ENCODE data around the gene OVCH1.

Gene OVCH1, protein sequence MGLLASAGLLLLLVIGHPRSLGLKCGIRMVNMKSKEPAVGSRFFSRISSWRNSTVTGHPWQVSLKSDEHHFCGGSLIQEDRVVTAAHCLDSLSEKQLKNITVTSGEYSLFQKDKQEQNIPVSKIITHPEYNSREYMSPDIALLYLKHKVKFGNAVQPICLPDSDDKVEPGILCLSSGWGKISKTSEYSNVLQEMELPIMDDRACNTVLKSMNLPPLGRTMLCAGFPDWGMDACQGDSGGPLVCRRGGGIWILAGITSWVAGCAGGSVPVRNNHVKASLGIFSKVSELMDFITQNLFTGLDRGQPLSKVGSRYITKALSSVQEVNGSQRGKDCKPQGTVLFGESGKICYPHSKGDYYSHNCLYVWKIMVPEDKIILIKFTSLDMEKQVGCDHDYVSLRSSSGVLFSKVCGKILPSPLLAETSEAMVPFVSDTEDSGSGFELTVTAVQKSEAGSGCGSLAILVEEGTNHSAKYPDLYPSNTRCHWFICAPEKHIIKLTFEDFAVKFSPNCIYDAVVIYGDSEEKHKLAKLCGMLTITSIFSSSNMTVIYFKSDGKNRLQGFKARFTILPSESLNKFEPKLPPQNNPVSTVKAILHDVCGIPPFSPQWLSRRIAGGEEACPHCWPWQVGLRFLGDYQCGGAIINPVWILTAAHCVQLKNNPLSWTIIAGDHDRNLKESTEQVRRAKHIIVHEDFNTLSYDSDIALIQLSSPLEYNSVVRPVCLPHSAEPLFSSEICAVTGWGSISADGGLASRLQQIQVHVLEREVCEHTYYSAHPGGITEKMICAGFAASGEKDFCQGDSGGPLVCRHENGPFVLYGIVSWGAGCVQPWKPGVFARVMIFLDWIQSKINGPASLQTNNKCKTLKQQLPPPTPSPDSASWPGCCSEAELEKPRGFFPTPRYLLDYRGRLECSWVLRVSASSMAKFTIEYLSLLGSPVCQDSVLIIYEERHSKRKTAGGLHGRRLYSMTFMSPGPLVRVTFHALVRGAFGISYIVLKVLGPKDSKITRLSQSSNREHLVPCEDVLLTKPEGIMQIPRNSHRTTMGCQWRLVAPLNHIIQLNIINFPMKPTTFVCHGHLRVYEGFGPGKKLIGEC

DNA sequence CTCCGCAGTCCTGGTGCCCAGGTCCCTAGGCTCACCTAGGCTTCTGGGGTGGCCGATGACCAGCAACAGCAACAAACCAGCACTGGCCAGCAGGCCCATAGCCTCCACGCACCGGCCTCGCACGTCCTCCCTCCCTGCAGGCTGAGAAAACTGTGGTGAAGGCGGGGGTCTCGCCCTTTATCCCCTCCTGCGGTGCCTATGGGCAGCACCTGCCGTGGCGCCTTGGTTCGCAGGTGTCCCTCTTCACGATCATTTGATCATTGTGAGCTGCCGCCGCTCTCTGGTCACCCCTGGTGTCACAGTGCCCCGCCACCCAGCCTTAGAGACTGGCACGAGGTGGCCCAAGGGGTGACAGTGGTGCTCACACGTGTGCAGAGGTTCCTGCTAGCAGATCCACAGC is at the start of gene OVCH1:
OVCH1 (minus strand) TSS at position 99 of the 400 bp plus-strand sequence; CDS start at position 99, 0 bp downstream.
- no peak for DNase-seq (ENCODE audit: low read depth)

DNA sequence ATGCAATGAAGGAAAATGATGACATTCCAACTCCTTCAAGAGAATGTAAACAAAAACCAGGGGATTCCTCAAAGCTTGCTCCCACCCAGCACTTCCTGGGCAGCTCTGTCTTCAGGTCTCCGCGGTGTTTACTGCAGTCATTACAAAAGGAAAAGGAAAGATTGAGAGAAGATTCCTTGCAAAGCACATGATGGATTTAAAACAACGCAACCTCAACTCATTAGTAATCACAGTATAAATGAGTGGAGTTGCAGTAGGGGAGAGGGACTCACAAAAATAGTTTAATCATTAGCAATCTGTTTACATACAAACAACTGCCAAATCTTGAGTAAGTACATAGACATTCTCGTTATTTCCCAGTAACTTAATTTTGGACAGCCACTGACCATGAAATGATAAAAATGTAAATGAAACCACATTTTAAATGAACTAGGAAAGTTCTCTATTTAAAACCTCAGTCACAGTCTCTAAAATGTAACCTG is 49.7 kb upstream of the OVCH1 start:
- no peak for DNase-seq (ENCODE audit: low read depth)

DNA sequence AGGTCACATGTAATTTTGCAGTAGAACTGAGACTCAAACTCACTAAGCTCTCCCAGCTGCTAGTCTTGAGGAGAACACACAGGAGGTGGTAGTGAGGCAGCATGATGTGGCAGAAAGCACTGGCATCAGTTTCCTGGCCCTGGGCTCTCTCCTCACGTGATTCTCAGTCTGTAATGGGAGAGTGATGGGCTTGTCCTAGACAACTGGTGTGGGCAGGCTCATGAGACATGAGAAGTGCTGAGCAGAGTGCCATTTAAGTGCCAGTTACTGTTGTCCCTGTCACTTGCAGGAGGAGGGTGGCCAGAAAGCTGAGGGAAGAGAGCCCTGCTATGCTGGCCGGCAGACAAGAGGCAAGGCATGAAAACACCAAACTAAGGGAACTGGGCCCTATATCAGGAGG is 48.5 kb upstream of the OVCH1 start:
- no peak for DNase-seq (ENCODE audit: low read depth)

DNA sequence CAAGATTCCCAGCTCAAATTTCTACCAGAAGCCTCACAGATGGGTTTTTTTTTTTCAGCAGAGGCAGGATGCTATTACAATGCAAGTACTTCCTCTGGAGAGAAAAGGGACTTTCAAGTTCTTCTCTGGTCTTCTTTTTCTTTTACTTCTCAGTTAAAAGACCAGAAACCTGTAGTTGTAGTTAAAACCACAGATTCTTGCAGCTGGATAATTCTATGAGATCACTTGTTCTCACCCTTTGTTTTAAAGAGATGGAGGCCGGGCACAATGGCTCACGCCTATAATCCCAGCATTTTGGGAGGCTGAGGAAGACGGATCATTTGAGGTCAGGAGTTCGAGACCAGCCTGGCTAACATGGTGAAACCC is 47.6 kb upstream of the OVCH1 start:
- DNase-seq (ENCODE audit: low read depth), result no peak

DNA sequence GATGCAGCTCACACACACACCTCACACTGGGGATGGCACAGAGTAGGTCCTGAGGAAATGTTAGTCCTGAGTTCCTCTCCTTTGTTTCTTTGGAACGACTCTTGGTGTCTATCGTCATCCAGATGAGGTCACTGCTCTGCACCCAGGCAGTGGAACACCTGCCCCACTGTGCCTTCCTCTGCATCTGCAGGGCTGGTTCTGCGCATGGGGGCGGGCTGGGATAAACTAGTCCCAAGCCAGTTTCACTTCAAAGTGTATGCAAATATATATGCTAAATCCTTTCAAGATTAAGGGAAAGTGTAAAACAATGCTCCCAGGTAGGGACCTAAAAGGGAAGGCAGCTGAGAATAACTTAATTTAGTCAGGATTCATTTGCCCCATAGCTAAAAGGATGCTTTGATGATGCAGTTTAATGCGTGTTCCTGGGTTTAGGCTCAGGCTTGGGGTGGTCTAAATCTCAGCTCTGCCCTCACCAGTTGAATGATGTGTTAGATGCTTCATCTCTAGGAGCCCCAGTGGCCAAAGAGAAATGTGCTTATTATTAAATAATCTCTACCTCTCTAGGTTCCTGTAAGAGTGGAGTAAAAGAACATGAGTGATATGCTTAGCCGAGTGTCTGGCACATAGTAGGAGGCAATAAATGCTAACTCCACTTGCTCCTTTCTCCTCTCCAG is 47.1 kb upstream of the OVCH1 start:
- no peak for DNase-seq (ENCODE audit: low read depth)

DNA sequence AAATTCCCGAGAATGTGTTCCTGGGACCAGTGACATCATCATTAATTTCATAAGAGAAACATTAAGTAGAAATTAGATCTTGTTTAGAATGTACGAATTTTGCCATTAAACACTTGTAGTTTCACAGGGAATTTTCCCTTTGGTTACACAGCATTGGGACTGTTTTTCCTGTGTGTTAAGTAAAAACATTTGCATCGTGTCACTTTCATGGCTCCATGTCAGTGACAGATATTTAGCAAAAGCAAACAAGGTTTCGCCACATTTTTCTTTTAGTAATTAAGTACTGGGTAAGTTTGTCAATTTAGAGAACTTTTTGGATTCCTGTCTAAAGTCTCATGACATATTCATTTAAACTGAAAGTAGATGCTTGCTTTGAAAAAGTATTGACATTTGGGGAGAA is 45.5 kb upstream of the OVCH1 start:
- no peak for DNase-seq (ENCODE audit: low read depth)

DNA sequence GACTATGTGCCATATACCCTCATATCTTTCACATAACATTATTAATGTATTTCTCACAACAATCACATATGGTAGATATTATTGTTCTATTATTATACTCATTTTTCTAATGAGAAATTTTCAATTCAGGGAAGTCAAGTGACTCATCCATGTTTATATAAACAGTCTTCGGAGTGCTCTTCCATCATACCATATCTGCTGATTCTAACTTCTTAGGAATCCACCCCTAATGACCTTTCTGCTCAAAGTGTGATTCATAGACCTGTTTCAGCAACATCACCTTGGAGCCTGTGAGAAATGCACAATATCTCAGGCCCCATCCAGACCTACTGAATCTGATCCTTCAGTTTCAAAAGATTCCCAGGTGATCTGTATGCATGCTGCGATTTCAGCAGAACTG is 39.8 kb upstream of the OVCH1 start:
- no peak for DNase-seq (ENCODE audit: low read depth)

DNA sequence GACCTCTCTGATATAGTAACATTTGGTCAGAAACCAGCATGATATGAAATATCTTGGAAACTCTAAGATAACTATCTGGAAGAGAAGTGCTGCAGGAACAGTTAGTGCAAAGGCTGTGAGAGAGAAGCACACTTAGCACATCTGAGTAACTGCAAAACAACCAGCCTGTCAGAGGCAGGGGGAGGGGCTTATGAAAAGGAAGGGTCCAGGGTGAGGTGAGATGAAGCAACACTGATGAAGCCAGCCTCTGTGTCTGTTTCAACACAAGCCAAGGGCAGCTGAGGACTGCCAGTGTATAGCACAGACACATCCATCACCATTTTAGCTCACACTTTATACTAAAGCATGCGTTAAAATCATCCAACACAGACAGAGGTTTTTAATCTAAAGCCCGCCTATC is 37.4 kb upstream of the OVCH1 start:
- no peak for DNase-seq (ENCODE audit: low read depth)

DNA sequence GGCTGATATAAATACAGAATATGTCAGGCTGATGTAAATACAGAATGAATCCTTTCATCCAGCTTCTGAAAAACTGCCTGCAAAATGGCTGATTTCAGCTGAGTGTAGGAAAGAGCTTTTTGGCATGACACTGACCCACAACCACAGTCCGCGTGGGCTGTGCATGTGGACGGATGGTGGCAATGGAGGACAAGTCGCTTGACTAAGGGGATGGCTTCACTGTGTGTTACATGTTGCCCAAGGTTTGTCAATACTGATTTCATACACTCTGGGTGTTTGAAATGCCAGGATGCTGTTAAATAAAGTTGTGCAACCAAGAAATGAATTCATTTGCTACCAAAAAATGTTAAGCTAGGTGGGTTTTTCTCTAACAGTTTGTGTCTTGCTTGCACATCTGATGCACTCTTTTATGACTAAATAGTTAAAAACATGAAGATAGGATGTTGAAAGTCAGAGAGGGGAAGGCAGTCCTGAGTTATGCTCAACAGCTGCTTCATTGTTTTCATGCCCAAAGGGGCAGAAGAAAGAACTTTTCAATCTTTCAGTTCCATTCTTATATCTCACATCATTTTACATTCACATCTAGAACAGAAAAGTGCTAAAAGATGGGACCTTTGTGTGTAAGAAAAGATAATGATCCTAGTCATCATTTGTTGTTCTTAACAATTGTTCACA is 36.5 kb upstream of the OVCH1 start:
- DNase-seq (ENCODE audit: low read depth), result no peak

DNA sequence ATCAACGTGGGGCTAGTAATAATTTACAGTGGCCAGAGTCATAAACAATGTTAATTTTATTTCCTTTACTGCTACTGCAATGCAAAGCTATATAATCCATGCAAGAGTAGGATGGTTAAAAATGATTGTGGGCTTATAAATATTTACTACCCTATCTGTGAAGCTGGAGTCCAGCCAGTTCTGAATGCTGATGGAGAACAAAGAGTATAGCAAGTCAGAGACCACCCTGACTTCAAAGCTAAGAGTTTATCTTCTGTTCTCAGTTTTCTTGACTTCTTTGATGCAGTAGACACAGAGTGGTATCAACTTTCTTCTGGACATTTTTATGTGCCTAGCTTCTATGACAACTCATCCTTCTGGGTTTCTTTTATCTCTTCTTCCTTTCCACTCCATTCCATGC is 34.0 kb upstream of the OVCH1 start:
- no peak for DNase-seq (ENCODE audit: low read depth)

DNA sequence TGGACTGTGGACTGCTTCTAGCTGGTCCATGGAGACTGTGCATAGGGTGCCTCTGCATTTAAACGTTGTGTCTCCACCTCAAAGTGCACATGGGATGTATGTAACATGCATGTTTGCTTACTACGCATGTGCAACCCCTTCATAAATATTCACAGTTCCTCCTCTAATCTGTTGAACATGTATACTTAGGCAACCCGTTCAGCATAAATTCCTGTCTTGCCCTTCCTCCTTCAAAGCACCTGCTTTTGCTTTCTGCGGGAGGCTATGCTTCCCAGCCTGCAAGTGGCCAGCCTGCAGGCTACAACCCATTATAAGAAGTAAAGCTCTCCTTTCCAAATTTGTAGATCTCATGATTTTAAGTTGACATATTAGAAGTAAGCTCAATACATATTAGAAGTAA is 33.0 kb upstream of the OVCH1 start:
- no peak for DNase-seq (ENCODE audit: low read depth)

DNA sequence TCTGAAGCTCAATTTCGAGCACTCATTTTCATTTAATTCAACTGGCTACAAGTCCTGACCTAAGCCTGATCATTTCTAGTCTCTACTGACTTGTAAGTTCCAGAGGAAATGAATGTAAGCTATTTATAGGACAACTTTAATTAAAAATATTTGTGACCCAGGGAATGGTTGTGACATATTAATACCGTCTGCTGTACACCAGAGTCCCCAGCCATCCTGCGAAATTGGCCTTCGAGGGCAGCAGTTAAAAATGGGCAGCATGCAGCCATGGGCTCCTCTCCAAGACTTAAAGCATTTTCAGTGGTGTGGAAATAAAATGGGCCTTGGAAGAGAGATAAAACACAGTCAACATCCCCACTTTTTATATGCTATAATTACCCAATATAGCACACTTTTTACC is 30.7 kb upstream of the OVCH1 start:
- DNase-seq (ENCODE audit: low read depth), result no peak

DNA sequence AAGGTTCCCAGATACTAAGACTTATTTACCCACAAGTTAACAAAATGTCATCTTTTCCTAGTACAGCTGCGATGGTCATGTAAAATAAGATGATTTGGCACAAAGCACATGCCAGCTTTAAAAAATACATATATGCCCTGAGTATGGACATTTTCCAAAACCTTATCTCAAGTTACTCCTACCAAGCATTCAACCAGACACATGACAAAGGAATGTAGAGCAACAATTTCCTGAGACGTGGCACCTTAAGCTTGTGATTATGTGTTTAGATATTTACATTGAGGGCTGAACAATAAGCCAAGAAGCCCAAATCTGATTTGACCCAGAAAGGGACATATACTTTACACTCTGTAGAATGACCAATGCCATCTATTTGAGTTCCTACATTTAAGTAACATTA is 24.5 kb upstream of the OVCH1 start:
- no peak for DNase-seq (ENCODE audit: low read depth)

DNA sequence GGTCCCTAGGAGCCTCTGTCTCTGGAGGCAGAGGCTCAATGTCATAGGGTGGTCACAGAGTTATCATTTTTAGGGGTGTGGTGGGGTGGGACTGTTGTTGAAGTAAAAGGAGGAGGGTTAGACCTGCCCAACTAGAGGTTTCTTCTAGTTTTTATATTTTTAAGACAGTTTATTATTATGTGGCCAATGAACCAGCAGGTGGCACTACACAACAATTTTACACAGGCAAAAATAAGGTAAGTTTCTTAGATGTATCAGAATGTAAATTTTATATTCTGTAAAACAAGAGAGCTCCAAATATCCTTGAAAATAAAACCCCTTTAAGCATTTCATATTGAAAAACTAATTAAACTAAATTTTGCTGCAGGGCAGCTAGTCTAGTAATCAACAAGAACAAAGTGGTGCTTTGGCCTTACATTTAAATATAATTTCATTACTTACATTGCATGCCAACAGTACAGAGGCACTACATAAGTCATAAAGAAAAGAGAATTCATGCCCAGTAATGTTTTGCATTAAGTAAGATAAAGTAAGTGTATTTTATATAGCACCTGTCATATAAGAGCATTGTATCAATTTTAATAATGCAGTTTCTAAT is 22.2 kb upstream of the OVCH1 start:
- no peak for DNase-seq (ENCODE audit: low read depth)

DNA sequence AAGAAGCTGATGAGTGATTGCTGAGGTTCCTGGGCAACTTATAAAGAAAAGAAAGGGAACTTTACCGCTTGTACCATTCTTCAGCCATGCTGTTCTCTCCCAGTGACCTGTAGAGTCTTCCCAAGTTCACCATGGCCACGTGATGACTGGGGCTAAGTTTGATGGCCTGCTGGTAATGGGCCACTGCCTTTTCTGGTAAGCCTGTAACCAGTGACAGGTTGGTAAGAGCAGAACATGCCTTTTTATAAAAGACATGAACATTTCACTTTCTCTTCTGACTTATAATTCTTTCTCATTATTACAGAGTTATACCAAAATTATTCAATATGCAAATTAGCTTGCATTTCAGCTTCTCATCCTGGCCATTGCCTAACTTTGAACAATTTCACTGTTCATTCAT is 20.9 kb upstream of the OVCH1 start:
- DNase-seq (ENCODE audit: low read depth), result no peak

DNA sequence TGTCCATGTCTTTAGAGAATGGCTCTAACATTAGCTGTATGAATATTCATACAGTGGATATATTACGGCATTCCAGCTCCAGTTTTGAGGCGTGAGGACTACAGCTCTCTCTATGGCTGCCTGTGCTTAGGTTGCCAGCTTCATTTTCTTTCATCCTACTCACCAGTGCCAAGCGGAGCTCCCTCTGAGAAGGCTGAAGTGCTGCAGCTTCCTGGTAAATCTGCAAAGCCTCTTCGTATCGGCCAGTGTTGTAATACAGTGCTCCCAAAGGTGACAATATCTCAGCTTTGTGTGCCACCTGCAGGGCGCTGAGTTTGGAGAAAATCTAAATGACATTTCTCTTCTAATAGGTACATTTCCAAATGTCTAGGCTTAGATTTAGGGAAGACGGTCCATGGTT is 19.8 kb upstream of the OVCH1 start:
- DNase-seq (ENCODE audit: low read depth), result no peak

DNA sequence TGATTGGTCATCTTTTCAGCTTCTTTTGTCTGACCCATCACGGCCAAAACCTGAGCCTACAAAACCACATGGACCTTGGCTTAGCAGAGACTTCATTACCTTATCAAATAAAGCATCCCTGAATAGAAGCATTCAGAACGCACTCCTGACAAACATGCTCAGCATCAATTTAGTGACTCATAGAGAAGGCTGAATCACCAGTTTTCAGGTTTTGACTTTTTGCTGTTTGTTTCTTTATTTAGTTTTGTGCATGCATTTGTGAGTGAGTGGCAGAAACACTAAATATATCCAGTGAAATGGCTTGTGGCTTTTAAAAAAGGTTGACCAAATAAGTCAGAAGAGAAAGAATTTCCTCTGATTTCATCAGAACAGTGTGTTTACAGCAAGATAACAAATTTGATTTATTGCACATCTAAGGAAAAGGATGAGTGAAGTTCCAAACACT is 19.0 kb upstream of the OVCH1 start:
- no peak for DNase-seq (ENCODE audit: low read depth)

DNA sequence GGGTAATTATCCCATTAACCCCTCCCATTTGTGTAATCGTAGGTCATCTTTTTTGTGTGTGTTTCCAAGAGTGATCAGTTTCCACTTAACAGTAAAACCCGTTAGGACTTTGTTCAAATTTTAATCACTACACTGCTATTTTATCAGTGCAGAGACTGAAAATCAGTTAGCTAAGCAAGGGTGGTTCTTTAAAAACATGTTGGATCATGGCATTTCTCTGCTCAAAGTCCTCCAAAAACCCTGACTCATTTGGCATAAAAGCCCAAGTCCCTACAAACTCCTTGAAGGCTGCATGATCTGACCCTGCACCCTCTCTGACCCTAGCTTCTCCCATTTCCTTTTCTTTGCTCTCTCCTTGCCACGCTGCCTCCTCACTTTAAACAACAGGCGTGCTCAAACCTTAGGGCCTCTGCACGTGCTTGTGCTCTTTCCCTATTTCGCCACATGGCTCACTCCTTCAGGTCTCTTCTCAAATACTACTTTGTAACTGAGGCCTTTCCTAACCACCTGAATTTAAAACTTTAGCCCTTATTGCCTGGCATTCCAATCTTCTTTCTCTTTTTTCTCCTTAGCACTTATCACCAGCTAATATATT is 13.2 kb upstream of the OVCH1 start:
- DNase-seq (ENCODE audit: low read depth), result no peak

DNA sequence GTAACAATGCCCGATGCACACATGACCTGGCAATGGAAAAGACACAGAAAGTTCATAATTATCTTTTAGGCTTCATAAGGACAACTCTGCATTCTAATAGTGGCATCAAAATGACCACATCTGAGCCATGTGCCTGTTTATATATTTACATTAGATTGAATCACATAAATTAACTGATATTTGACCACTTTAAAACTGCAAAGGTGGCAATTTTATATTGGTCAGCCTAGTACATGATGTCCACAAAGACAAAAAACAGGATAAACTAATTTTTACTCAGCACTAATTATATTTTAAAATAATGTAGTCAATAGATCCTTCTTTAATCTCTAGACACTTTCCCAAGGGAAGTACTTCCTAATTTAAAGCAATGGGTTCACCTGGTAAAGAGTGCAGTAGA is 12.0 kb upstream of the OVCH1 start:
- no peak for DNase-seq (ENCODE audit: low read depth)

DNA sequence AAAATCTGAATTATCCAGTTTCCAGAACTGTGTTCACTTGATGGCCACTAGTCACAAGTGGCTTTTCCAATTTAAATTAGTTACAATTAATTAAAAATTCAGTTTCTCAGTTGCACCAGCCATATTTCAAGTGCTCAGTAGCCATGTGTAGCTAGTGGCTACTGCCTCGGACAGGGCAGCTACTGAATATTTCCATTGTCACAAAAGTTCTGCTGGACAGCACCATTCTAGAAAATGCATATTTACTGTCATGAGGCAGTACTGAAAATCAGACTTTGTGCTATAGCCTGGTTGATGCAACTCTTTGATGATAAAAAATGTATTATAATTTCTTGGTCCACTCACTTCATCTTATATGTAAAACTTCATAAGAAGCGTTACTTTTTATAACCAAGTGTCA is 11.5 kb upstream of the OVCH1 start:
- no peak for DNase-seq (ENCODE audit: low read depth)

DNA sequence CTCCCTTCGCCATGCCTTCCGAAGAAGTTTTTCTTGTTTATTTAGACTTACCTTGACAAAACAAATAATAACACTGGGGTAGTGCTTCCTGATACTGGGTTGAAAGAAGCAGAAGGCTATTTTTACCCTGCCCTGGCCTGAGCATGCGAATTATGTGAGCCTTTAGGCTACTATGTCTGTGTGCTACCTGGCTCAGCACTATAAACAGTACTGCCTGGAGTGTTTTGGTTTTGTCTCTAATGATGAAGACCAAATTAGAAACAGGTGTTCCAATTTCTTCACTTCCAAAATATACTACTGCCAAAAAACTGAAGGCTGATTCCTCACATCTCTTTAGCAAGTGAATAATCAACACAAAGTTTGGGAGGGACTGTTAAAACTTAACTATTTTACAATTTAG is 7.6 kb upstream of the OVCH1 start:
- DNase-seq (ENCODE audit: low read depth), result no peak

Measured in stimulated activated CD8-positive, alpha-beta memory T cell treated with anti-CD3 and anti-CD28 coated beads, Interleukin-15, amount 100 ng/mL, for 1 hour (primary cell).